IPS-15b (cell line): ENCODE data around the gene CDC45.
A peak's percentile ranks its signal among the peaks of the same experiment; 100 is the strongest.
"Not testable (repeated sequence)": the region's sequence is repeated elsewhere in the genome, so short reads cannot be mapped to it uniquely, and the experiment has no call there.

ENCODE experiments used
- H3K27me3 ChIP-seq: one replicate; pipeline ENCODE4 v1.6.1; 2013; ENCODE audit warnings: low read length; ENCODE audit not compliant: control insufficient read depth, insufficient read depth
- H3K36me3 ChIP-seq: one replicate; pipeline ENCODE4 v1.6.1; 2013; ENCODE audit warnings: low read length; ENCODE audit not compliant: control insufficient read depth, insufficient read depth
- H3K4me1 ChIP-seq: one replicate; pipeline ENCODE4 v1.6.1; 2013; ENCODE audit warnings: mild to moderate bottlenecking, low read length; ENCODE audit not compliant: control insufficient read depth, insufficient read depth
- H3K4me3 ChIP-seq: one replicate; pipeline ENCODE4 v1.5.1; 2013; ENCODE audit warnings: low read depth, low read length
- H3K9ac ChIP-seq: one replicate; pipeline ENCODE4 v1.6.1; 2013; ENCODE audit warnings: low read depth, mild to moderate bottlenecking, low read length
- H3K9me3 ChIP-seq: one replicate; pipeline ENCODE4 v1.6.1; 2013; ENCODE audit warnings: mild to moderate bottlenecking, low read length; ENCODE audit not compliant: control insufficient read depth, insufficient read depth

Gene CDC45

DNA sequence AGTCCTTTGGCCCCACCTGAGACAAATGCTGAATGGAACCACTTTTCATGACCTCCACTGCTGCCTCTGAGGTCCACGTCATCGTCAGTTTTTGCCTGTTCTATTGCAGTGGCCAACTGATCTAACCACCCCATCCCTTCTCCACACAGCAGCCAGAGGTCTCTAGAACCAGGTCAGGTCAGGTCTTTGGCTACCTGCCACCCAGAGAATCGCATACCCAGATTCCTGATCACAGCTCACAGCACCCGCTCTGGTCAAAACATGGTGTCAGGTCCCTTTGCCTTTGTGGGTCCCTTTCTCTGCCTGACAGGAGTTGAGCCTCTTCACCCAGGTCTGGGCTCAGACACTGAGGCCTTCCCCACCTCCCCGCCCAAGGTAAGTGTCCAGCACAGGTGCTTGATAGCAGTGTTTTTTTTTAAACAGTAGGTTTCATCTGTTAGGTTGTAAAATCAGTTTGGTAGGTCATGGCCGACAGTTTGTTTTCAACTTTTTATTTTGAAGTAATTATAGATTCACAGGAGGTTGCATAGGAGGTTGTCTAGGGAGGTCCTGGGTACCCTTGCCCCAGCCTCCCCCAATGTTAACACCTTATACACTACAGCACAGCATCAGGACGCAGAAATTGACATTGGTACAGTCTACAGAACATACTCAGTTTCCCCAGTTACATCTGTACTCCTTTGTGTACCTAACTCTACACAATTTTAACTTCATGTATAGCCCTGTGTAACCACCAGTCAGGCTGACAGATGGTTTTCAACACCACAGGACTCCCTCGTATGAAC is 39.1 kb upstream of the CDC45 start:
- Histone ChIP-seq H3K36me3 (no peaks in the 10 kb centered on the region), H3K27me3 (no peaks in the 10 kb centered on the region), H3K4me3 (no peak overlapping the region), H3K9ac (no peak overlapping the region), H3K4me1 (no peaks in the 10 kb centered on the region), H3K9me3 (no peaks in the 10 kb centered on the region)

DNA sequence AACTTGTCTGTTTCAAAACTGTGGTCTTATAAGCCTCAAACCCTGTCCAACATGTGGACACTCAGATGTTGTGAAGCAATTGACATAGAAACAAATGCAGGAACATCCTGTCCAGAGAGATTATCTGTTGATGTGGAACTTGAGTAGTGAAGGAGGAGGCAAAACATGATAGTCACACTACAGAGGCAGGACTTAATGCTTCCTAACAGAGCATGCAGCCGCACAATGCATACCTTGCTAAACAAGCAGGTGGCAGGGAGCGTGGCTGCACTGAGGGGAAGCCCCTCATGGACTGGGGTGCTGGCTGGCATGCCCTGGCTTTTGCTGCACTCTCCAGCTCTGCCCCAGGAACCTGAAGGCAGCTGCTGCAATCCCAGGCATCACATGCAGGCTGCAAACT is 37.6 kb upstream of the CDC45 start:
- Histone ChIP-seq H3K4me1 (no peaks in the 10 kb centered on the region), H3K27me3 (peaks cover 6% of the 10 kb centered on the region), H3K4me3 (no peak overlapping the region), H3K9ac (no peak overlapping the region), H3K9me3 (no peaks in the 10 kb centered on the region), H3K36me3 (no peaks in the 10 kb centered on the region)

DNA sequence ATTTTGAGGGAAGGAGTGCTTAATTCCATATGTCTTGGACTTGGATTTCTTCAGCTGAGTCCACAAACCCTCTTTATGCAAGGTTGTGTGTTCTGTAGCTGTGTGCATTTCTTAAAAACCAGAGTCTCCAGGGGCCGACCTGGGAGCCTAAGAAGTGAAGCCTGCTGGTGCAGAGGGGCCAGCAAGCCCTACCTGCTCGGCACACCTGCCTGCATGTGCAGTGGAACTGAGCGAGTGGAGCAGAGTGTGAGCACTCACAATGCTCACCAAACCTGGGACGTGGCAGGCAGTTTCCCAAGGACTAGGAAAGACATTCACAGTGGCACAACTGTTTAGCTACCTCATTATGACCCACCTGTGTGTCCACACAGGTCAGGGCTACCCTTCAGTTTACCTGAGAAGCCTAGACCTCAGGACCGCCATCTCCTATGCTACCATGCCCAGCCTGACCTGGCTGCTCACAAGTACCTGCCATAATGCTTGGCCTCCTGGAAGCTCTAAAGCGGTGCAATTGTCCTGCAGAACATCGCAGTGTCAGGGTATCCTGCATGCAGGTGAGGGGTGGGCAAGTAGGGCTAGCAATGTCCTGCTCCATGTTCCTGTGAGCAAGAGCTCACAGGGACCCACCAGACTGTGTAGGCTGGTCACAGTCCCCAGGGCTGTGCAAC is 36.0 kb upstream of the CDC45 start:
- Histone ChIP-seq H3K27me3 (peaks cover 6% of the 10 kb centered on the region), H3K9ac (no peak overlapping the region), H3K4me3 (no peak overlapping the region), H3K36me3 (no peaks in the 10 kb centered on the region), H3K4me1 (no peaks in the 10 kb centered on the region), H3K9me3 (no peaks in the 10 kb centered on the region)

DNA sequence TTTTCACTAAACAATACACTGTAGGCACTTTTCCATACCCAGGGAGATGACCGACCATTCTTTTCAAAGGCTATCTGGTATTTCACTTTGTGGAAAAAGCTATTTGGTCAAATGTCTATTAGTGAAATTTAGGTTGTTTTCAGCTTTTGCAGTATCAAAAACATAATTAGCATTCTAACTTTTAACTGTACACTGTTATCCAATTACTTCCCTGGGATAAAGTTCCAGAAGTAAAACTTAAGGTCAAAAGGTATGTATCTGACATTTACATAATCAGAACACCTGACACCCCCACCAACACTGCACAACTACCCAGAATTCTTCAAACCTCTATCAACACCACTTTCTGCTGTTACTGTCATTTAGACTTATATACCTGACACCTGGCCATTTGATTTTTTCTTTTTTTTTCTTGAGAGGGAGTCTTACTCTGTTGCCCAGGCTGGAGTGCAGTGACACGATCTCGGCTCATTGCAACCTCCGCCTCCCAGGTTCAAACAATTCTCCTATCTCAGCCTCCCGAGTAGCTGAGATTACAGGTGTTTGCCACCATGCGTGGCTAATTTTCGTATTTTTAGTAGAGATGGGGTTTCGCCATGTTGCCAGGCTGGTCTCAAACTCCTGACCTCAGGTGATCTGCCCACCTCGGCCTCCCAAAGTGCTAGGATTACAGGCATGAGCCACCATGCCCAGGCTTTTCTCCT is 34.3 kb upstream of the CDC45 start:
- H3K9me3 ChIP-seq, H3K9ac ChIP-seq, H3K4me1 ChIP-seq, H3K36me3 ChIP-seq, H3K4me3 ChIP-seq, H3K27me3 ChIP-seq: not testable (repeated sequence)

DNA sequence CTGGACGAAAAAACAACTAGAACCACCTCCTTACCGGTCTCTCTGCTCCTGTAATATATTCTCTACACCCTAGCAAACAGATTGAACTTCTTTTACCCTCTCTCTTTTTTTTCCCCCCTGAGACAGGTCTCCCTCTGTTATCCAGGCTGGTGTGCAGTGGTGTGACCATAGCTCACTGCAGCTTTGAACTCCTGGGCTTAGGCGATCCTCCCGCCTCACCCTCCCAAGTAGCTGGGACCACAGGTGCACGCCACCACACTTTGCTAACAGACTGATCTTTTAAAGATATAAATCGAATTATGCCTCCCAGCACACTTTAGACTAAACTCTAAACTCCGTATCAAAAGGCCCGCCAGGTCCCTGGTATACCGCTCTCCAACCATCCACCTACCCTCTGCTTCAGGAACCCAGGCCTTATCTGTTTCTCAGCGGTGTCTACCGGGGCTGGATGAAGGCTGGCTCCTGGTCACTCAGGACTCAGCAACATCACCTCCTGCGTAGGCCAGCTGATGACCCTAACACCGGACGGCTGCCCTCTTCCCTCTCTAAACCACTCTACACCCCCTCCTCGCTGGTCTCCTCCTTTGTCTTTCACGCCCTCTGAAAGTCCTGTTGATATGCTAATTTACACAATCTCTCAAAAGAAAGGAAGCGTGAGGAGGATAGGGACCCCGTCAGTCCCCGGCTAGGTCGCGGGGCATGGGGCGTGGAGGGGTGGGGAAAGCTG is 33.0 kb upstream of the CDC45 start:
- H3K9ac ChIP-seq, result peak overlapping the region; percentile 73
- H3K27me3 ChIP-seq, result peaks cover 6% of the 10 kb centered on the region
- peaks cover 4% of the 10 kb centered on the region for H3K36me3 ChIP-seq
- H3K4me3 ChIP-seq, result peak overlapping the region; percentile 86
- no peaks in the 10 kb centered on the region for H3K4me1 ChIP-seq
- H3K9me3 ChIP-seq, result no peaks in the 10 kb centered on the region

DNA sequence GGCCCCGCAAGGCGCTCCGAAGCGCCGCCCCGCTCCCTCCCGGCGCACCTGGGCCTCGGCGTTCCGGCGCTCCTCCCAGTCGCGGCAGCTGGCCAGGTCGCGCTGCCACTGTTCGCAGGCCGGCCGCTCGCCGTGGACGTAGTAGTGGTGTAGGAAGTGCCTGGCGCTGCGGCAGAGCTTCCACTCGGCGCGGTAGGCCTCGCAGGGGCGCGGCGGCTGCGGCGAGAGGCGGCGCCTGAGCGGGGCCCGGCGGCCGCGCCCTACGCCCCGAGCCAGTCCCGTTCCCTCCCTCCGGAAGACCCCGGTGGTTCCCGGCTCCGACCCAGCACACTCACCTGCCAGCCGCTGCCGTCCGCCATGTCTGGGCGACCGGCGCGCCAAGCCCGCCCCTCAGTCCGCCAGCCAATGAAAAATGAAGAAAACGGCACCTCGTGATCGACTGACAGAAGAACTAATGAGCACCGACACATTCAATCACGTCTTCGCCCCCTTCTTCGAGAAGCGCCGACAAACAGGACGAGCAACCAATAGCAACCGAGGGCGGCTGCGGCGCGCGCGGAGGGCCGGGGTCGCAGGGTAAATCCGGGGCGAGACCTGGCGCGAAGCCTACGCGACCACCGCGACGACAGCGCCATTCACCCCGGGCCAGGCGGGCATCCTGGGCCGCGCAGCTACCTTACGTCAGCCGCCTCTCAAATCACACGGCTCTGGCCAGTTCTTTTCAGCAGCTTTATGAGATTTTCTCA is 32.2 kb upstream of the CDC45 start, which contains the start of gene C22orf39:
Gene C22orf39, minus strand, starts transcription at position 382 of the 746 bp plus-strand sequence. Its CDS starts 23 bp downstream, at position 359.
- H3K27me3 ChIP-seq, result peaks cover 6% of the 10 kb centered on the region

DNA sequence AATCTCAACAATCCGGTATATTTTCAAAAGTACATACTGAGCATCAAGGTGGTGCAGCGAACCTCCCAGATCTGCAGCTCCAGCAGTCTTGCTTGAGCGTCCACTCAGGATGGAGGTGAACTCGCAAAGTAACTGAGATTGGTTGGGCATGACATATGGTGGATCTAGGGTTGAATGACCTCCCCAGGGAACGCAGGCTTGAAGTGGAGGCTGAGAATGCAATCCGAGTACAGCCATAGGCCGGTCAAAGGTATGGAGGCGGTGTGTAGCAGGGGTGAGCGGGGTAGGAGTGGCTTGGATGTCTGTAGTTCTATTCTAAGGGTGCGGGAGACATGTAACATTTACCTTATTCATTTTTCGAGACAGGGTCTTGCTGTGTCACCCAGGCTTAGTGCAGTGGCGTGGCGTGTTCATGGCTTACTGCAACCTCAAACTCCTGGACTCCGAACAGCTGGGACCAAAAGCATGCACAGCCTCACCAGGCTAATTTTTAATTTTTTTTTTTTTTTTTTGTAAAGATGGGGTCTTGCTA is 31.6 kb upstream of the CDC45 start:
- Histone ChIP-seq H3K4me3 (peak overlapping the region; percentile 86), H3K9me3 (no peaks in the 10 kb centered on the region), H3K4me1 (no peaks in the 10 kb centered on the region), H3K9ac (peak overlapping the region; percentile 71), H3K36me3 (peaks cover 4% of the 10 kb centered on the region), H3K27me3 (peaks cover 6% of the 10 kb centered on the region)

More for the DNA sequence above, 32.2 kb upstream of the CDC45 start, which contains the start of gene C22orf39:
- peak within 1 kb of the TSS; percentile 86 for H3K4me3 ChIP-seq
- H3K4me1 ChIP-seq, result no peaks in the 10 kb centered on the region
- H3K36me3 ChIP-seq, result peaks cover 4% of the 10 kb centered on the region
- H3K9me3 ChIP-seq, result no peaks in the 10 kb centered on the region
- H3K9ac ChIP-seq, result peak within 1 kb of the TSS; percentile 73

DNA sequence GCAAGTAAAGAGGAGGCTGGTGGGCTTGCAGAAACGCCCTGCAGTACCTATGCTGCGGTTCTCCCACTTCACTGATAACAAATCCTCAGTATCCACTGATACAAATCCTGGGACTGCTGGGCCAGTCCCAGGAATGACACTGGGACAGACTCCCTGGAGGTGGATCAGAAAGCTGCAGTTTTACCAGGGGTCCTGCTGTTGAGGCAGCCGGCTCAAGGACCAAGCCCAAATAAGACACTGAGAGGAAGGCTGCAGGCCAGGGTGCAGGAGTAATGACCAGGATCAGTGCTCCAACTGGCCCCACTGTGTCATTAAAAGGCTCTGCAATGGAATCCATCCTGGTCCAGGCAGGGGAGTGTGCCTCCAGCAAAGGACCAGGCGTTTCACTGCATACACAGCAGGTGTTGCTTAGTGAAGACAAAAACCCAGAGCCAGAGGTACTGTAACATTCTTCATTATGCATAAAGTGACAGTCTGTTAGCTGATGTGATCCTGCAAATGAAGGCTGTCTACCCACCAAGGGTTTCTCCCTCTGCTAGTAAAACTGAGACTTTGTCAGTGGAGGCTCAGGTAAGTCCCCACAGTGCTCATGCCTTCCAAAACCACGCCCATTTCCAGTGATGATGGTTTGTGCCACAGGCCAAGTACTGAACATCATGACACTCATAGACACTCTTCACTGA is 30.8 kb upstream of the CDC45 start:
- Histone ChIP-seq H3K4me3 (peak overlapping the region; percentile 86), H3K36me3 (peaks cover 10% of the 10 kb centered on the region), H3K9me3 (no peaks in the 10 kb centered on the region), H3K4me1 (no peaks in the 10 kb centered on the region), H3K9ac (no peak overlapping the region), H3K27me3 (peaks cover 6% of the 10 kb centered on the region)

DNA sequence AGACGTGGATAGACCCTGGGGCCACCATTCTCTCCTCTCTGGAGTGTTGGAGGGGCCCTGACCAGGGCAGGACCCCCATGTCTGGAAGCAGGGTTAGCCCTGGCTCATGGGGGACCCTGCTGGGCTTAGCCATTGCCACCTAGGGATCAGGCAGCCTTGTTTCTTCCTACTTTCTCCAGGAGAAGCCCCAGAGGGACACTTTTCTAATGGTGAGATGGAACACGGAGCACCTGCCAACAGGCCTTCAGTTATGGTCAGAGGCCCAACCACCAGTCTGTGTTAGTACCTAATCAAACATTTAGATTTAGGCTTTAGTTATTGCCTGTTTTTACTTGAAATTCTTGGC is 30.3 kb upstream of the CDC45 start:
- Histone ChIP-seq H3K36me3 (peaks cover 14% of the 10 kb centered on the region), H3K9ac (no peak overlapping the region), H3K9me3 (no peaks in the 10 kb centered on the region), H3K4me3 (no peak overlapping the region), H3K27me3 (peaks cover 6% of the 10 kb centered on the region), H3K4me1 (no peaks in the 10 kb centered on the region)

DNA sequence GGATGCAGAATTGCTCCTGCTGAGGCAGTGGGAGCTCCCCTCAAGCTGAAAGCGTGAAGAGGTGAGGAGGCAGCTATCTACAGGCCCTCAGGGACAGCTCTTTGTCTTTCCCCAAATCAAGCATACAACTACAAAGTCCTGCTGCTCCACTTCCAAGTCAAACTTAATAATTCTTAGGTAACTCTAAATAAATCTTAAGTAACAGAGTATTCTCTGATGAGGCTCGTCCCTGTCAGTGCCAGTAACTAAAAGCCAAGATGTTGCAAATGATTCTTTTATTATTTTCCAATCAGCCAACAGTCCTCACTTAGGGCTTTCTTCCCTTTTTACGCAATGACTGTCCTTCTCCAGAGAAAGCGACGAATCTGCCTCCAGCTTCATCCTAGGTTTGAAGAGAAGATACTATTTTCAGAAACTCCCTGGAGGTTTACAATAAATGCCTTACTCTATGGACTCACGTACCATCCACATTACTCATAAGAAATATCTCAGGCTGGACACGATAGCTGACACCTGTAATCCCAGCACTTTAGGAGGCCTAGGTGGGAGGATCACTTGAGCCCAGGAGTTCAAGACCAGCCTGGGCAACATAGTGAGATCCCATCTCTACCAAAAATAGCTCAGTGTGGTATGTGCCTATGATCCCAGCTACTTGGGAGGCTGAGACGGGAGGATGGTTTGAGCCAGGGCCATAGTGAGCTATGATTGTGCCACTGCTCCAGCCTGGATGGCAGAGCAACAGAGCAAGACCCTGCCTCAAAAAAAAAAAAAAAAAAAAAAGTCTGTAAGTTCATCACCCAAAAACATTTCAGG is 29.2 kb upstream of the CDC45 start:
- H3K4me3 ChIP-seq, result no peak overlapping the region
- peaks cover 6% of the 10 kb centered on the region for H3K27me3 ChIP-seq
- H3K36me3 ChIP-seq, result peaks cover 19% of the 10 kb centered on the region
- no peaks in the 10 kb centered on the region for H3K9me3 ChIP-seq
- no peaks in the 10 kb centered on the region for H3K4me1 ChIP-seq
- H3K9ac ChIP-seq, result no peak overlapping the region
